CD14-positive monocyte (primary cell): ENCODE data around the gene SAMD14. TPM values are rescaled to one million over a fixed set of nuclear protein-coding genes. Genes with fewer than 3 reads are reported as not detected.

ENCODE experiments used
- DNase-seq, 3 donors: peaks; one replicate each; pipeline ENCODE4 v3.0.0-alpha.2; 2011 to 2022
- H2AFZ ChIP-seq: 2 replicates; pipeline ENCODE4 v1.6.0; 2012; ENCODE audit warnings: mild to moderate bottlenecking, low read depth, low read length, inconsistent platforms; ENCODE audit not compliant: insufficient read depth, poor library complexity, severe bottlenecking
- H3K27ac ChIP-seq, 2 donors: 1 replicate in 1 of 2; 2 replicates in 1 of 2; pipeline ENCODE4 v1.5.1; 2012 to 2013; ENCODE audit warnings: low read length in 2 of 2, control low read depth in 1 of 2, inconsistent platforms in 1 of 2, low read depth in 1 of 2, mild to moderate bottlenecking in 1 of 2
- H3K27me3 ChIP-seq, 2 donors: one replicate each; pipeline versions ENCODE4 v1.6.0 to v1.6.1; 2011 to 2013; ENCODE audit warnings: low read length in 2 of 2; ENCODE audit not compliant: control insufficient read depth in 2 of 2, insufficient read depth in 2 of 2
- H3K36me3 ChIP-seq, 2 donors: replicated peaks in 1 of 2; 1 replicate in 1 of 2; 2 replicates in 1 of 2; pipeline versions ENCODE4 v1.5.1 to v1.6.1; 2012 to 2013; ENCODE audit warnings: low read length in 2 of 2, control low read depth in 1 of 2, inconsistent platforms in 1 of 2, mild to moderate bottlenecking in 1 of 2; ENCODE audit not compliant: insufficient read depth in 2 of 2, control insufficient read depth in 1 of 2
- H3K4me1 ChIP-seq, 2 donors: 1 replicate in 1 of 2; 2 replicates in 1 of 2; pipeline versions ENCODE4 v1.5.1 to v1.6.1; 2012 to 2013; ENCODE audit warnings: low read length in 2 of 2, control low read depth in 1 of 2, inconsistent platforms in 1 of 2, mild to moderate bottlenecking in 1 of 2, moderate library complexity in 1 of 2; ENCODE audit not compliant: insufficient read depth in 2 of 2, control insufficient read depth in 1 of 2
- H3K4me2 ChIP-seq: replicated peaks from 2 replicates; pipeline ENCODE3; 2012; ENCODE audit warnings: low read length, moderate library complexity, mild to moderate bottlenecking; ENCODE audit not compliant: poor library complexity, severe bottlenecking; ENCODE audit errors: extremely low read depth
- H3K4me3 ChIP-seq, 3 experiments: fragments of 200-600 bp in 1 of 3; sonication (generic) in 1 of 3; replicated peaks in 1 of 3; 1 replicate in 2 of 3; 2 replicates in 1 of 3; pipeline ENCODE4 v1.5.1; 2011 to 2013; ENCODE audit warnings: low read length in 3 of 3, mild to moderate bottlenecking in 3 of 3, control low read depth in 2 of 3, low read depth in 2 of 3, inconsistent platforms in 1 of 3, moderate library complexity in 1 of 3
- H3K79me2 ChIP-seq: 2 replicates; pipeline ENCODE4 v1.6.0; 2012; ENCODE audit warnings: mild to moderate bottlenecking, control low read depth, inconsistent platforms, low read length, moderate library complexity; ENCODE audit not compliant: insufficient read depth
- H3K9ac ChIP-seq: 2 replicates; pipeline ENCODE4 v1.6.0; 2017; ENCODE audit warnings: low read length, mild to moderate bottlenecking; ENCODE audit not compliant: insufficient read depth, poor library complexity, severe bottlenecking
- H3K9me3 ChIP-seq, 2 donors: replicated peaks in 1 of 2; 1 replicate in 1 of 2; 2 replicates in 1 of 2; pipeline versions ENCODE4 v1.5.1 to v1.6.1; 2012 to 2013; ENCODE audit warnings: low read length in 2 of 2, control low read depth in 1 of 2; ENCODE audit not compliant: control insufficient read depth in 1 of 2, insufficient read depth in 1 of 2
- H4K20me1 ChIP-seq: 2 replicates; pipeline ENCODE4 v1.6.0; 2012; ENCODE audit warnings: mild to moderate bottlenecking, low read length, control low read depth, moderate library complexity; ENCODE audit not compliant: insufficient read depth
- H3K27ac Mint-ChIP-seq, 7 donors: one replicate each; pipeline ENCODE4 v1.8.0; 2020; ENCODE audit warnings: mild to moderate bottlenecking in 7 of 7, mixed read lengths in 7 of 7, moderate library complexity in 6 of 7, inconsistent platforms in 2 of 7
- H3K27me3 Mint-ChIP-seq, 3 donors: one replicate each; pipeline ENCODE4 v1.8.0; 2021 to 2022; ENCODE audit warnings: low read depth in 3 of 3, mild to moderate bottlenecking in 3 of 3, mixed read lengths in 3 of 3, moderate library complexity in 3 of 3, inconsistent platforms in 1 of 3
- H3K36me3 Mint-ChIP-seq, 2 donors: one replicate each; pipeline ENCODE4 v1.8.0; 2020; ENCODE audit warnings: mixed read lengths in 2 of 2, inconsistent platforms in 1 of 2, mild to moderate bottlenecking in 1 of 2
- H3K4me1 Mint-ChIP-seq: one replicate; pipeline ENCODE4 v1.8.0; 2020; ENCODE audit warnings: mild to moderate bottlenecking, mixed read lengths
- H3K4me3 Mint-ChIP-seq, 2 donors: one replicate each; pipeline ENCODE4 v1.8.0; 2020; ENCODE audit warnings: mild to moderate bottlenecking in 2 of 2, mixed read lengths in 2 of 2, moderate library complexity in 1 of 2
- H3K9me3 Mint-ChIP-seq, 7 donors: one replicate each; pipeline ENCODE4 v1.8.0; 2020 to 2022; ENCODE audit warnings: mixed read lengths in 7 of 7, mild to moderate bottlenecking in 6 of 7, moderate library complexity in 6 of 7, inconsistent platforms in 2 of 7
- WGBS: methylation state at CpG from one replicate; pipeline ENCODE4 v1.1.5; 2013; ENCODE audit warnings: missing lambda C conversion rate; ENCODE audit not compliant: insufficient coverage; 5-methylcytosine and 5-hydroxymethylcytosine counted together
- intact Hi-C, 2 donors: fragments of 100-400 bp; cut with micrococcal nuclease; formaldehyde crosslinking; loops; one replicate each; pipeline versions ENCODE4 v1.15.0 to v1.15.1; 2023
- polyA plus RNA-seq, 3 donors: library from polyadenylated mRNA; depleted of rRNA in 1 of 3; unstranded in 2 of 3; stranded (reverse) in 1 of 3; fragments of 300-500 nt in 2 of 3; fragments of >200 nt in 1 of 3; fragmentation: Illumina TruSeq in 2 of 3; gene quantifications; 1 replicate in 2 of 3; 2 replicates in 1 of 3; pipeline ENCODE4 v1.2.3, GENCODE V29; 2012 to 2021
- TF ChIP-seq, protein P1 (sequence below): fragments of 200-600 bp; IDR thresholded peaks from one replicate; pipeline ENCODE4 v1.8.0; 2022; ENCODE audit warnings: antibody characterized with exemption, mild to moderate bottlenecking

Gene SAMD14
- polyA plus RNA-seq, 3 donors, result 0.09 TPM; not detected in 2

DNA sequence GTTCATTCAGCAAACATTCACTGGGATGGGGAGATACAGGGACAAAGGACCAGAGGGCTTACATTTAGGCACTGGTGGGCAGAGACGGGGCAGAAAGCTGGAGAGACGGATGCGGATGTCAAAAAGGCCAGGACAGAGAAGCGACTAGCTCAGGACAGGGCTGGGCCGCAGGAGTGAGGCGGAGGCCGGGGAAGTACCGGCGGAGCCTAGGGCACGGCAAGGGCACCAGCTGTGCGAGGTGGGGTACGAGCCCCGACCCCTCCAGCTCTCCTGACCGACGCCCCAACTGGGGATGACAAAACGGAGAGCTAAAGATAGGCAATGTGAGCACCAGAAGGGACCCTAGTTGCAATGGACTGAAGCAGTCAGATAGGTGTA lies 31.9 kb upstream of the SAMD14 start:
- Mint-ChIP-seq H3K4me1 (peaks cover 26% of the 10 kb centered on the region), H3K9me3 (peaks cover 0 to 4% (median 0%) of the 10 kb centered on the region in 7 donors), H3K36me3 (no peaks in the 10 kb centered on the region), H3K27me3 (peaks cover 9 to 31% (median 17%) of the 10 kb centered on the region in 3 donors), H3K27ac (peak overlapping the region in 1 of 7 donors; percentile 82), H3K4me3 (peak overlapping the region in 1 of 2 donors; percentile 89)
- Histone ChIP-seq H4K20me1 (peaks cover 4% of the 10 kb centered on the region), H3K27me3 (peaks cover 4 to 9% of the 10 kb centered on the region in 2 donors), H3K36me3 (no peaks in the 10 kb centered on the region), H3K4me3 (peak overlapping the region in 1 of 3 experiments; percentile 72), H3K4me2 (peak overlapping the region; percentile 74), H3K9me3 (no peaks in the 10 kb centered on the region), H3K27ac (no peak overlapping the region), H3K9ac (no peak overlapping the region), H3K79me2 (no peaks in the 10 kb centered on the region), H2AFZ (no peak overlapping the region), H3K4me1 (peaks cover 16 to 23% of the 10 kb centered on the region in 2 donors)
- 75% methylated on average over 12 of the region's 16 CpGs for WGBS
- intact Hi-C loops, result loop anchor here in 1 of 2 donors (5.0 kb wide), 1 partner anchor 35 kb away; no protein-coding TSS in a partner anchor
- no peak for DNase-seq
- TF ChIP-seq, protein P1, sequence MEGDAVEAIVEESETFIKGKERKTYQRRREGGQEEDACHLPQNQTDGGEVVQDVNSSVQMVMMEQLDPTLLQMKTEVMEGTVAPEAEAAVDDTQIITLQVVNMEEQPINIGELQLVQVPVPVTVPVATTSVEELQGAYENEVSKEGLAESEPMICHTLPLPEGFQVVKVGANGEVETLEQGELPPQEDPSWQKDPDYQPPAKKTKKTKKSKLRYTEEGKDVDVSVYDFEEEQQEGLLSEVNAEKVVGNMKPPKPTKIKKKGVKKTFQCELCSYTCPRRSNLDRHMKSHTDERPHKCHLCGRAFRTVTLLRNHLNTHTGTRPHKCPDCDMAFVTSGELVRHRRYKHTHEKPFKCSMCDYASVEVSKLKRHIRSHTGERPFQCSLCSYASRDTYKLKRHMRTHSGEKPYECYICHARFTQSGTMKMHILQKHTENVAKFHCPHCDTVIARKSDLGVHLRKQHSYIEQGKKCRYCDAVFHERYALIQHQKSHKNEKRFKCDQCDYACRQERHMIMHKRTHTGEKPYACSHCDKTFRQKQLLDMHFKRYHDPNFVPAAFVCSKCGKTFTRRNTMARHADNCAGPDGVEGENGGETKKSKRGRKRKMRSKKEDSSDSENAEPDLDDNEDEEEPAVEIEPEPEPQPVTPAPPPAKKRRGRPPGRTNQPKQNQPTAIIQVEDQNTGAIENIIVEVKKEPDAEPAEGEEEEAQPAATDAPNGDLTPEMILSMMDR, result no peak

DNA sequence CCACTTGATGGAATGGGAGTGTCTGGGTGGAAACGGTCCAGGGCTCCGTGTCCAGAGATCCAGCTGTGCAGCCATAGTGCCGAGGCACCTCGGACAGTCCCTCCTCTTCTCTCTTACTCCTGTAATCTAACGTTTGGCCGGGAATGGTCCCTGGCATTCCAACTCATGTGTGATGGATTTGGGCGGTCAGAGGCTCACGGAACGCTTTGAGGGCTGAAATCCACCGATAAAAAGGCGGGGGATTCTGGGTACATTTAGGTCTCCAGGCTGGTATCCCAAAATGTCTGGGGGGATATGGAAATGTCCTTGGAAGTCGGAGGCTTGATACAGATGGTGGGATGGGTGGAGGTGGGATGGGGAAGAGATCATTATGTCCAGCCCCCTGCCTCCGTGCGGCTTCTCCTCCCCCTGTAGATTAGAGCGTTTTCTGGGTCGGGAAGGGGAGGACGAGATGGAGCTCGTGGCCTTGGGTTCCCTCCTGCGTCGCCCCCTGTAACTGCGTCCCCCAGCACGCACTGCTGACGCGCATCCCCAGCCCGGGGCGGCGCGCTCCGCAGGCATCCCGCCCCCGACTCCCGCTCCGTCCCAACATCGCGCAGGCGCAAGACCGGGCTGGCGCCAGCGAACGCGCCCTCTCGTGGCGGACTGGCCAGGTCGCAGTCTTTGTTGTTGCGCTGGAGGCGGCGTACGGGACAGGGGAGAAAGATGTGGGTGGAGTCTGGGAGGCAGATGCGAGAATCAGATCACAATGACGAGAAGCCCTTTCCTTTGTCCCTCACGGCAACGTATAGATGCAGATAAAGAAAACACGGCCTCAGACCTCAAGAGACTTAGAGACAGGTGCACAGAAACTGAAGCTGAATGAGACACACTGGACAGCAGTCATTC lies 31.3 kb upstream of the SAMD14 start:
- Histone ChIP-seq H3K9ac (no peak overlapping the region), H3K79me2 (no peaks in the 10 kb centered on the region), H3K4me3 (peak overlapping the region; percentile 44 to 72 (median 50)), H3K9me3 (no peaks in the 10 kb centered on the region), H3K36me3 (no peaks in the 10 kb centered on the region), H3K27me3 (peaks cover 4 to 9% of the 10 kb centered on the region in 2 donors), H4K20me1 (peaks cover 4% of the 10 kb centered on the region), H3K4me1 (peaks cover 16 to 23% of the 10 kb centered on the region in 2 donors), H2AFZ (peak overlapping the region; percentile 69), H3K4me2 (peak overlapping the region; percentile 74), H3K27ac (no peak overlapping the region)
- Mint-ChIP-seq H3K27ac (peak overlapping the region in 2 of 7 donors; percentile 48 to 63), H3K27me3 (peaks cover 9 to 32% (median 20%) of the 10 kb centered on the region in 3 donors), H3K9me3 (peaks cover 0 to 4% (median 0%) of the 10 kb centered on the region in 7 donors), H3K36me3 (no peaks in the 10 kb centered on the region), H3K4me1 (peaks cover 26% of the 10 kb centered on the region), H3K4me3 (peak overlapping the region; percentile 69 to 89)
- TF ChIP-seq, protein P1, result peak; percentile 90
- WGBS, result under 1% methylated on average over 44 of the region's 53 CpGs
- DNase-seq, result peak; percentile 84 to 85 (median 84)
- intact Hi-C loops, result loop anchor here in 1 of 2 donors (5.0 kb wide), 1 partner anchor 36 kb away; no protein-coding TSS in a partner anchor
